BE2C (cell line): ENCODE measurements around the gene WAC.

Experiments used
- DNase-seq: peaks from one replicate; pipeline ENCODE4 v3.0.0-alpha.2; 2020
- H3K27me3 ChIP-seq: fragments of 250-450 bp; sonication (Bioruptor Pico); 2 replicates; pipeline ENCODE4 v1.5.1; 2020; ENCODE audit warnings: mild to moderate bottlenecking
- H3K36me3 ChIP-seq: fragments of 250-450 bp; sonication (Bioruptor Pico); 2 replicates; pipeline ENCODE4 v1.5.1; 2020; ENCODE audit warnings: mild to moderate bottlenecking
- H3K4me1 ChIP-seq: fragments of 250-450 bp; sonication (Bioruptor Pico); 2 replicates; pipeline ENCODE4 v1.5.1; 2020
- H3K4me3 ChIP-seq: 2 replicates; pipeline ENCODE4 v1.5.1; 2011; ENCODE audit warnings: low read depth, low read length
- H3K9me3 ChIP-seq: fragments of 250-450 bp; sonication (Bioruptor Pico); 2 replicates; pipeline ENCODE4 v1.5.1; 2020
- CTCF ChIP-seq: IDR thresholded peaks from 2 replicates; pipeline ENCODE4 v1.5.1; 2012; ENCODE audit warnings: mild to moderate bottlenecking, low read depth, low read length

WAC gene

GRCh38 chr10:28666751-28667467, 134.0 kb downstream of the WAC start:
- TF ChIP-seq CTCF, result no peak
- Histone ChIP-seq H3K9me3 (no peaks in the 10 kb centered on the region), H3K4me3 (no peak overlapping the region), H3K36me3 (no peaks in the 10 kb centered on the region), H3K27me3 (no peaks in the 10 kb centered on the region), H3K4me1 (no peaks in the 10 kb centered on the region)
- DNase-seq, result no peak

- DNase-seq, result peak; percentile 70
- Histone ChIP-seq H3K27me3 (no peaks in the 10 kb centered on the region), H3K4me3 (peak overlapping the region; percentile 69), H3K9me3 (no peaks in the 10 kb centered on the region), H3K4me1 (no peaks in the 10 kb centered on the region), H3K36me3 (no peaks in the 10 kb centered on the region)
- no peak for TF ChIP-seq CTCF
Measured at GRCh38 chr10:28668363-28669226, 135.7 kb downstream of the WAC start.

- Histone ChIP-seq H3K36me3 (no peaks in the 10 kb centered on the region), H3K27me3 (no peaks in the 10 kb centered on the region), H3K4me1 (no peaks in the 10 kb centered on the region), H3K4me3 (peak overlapping the region; percentile 69), H3K9me3 (no peaks in the 10 kb centered on the region)
- TF ChIP-seq CTCF, result no peak
- DNase-seq, result no peak
Measured at GRCh38 chr10:28669227-28670173, 136.6 kb downstream of the WAC start.
